ENCODE measurements around the gene FAM236B. TPM values are rescaled to one million over a fixed set of nuclear protein-coding genes. Genes with fewer than 3 reads are reported as not detected.

Gene FAM236B
- total RNA-seq, 1 experiment from 2014 or later, result not detected

Other genes starting within 250 kb of the FAM236B start
- gene HDAC8, start 209.8 kb downstream of the FAM236B start, total RNA-seq (2021), result 22.5 to 30.3 TPM (median 26.6 TPM) in 3 replicates
- 8.5 to 9.9 TPM (median 8.8 TPM) in 3 replicates for gene PHKA1, start 68.4 kb downstream of the FAM236B start, total RNA-seq (2021)
- 0.14 to 0.22 TPM (median 0.21 TPM) in 3 replicates for gene DMRTC1B, start 5.8 kb downstream of the FAM236B start, total RNA-seq (2021)
- not detected in 3 replicates for gene FAM236D, start 25.6 kb upstream of the FAM236B start, total RNA-seq (2021)
- gene FAM236C, start 130.0 kb upstream of the FAM236B start, total RNA-seq (2021), result not detected in 3 replicates
- not detected in 3 replicates for gene FAM236A, start 155.5 kb upstream of the FAM236B start, total RNA-seq (2021)
- 0.14 TPM in 2 of 3 replicates, not detected in the other for gene DMRTC1, start 161.2 kb upstream of the FAM236B start, total RNA-seq (2021)
- gene PABPC1L2B, start 220.3 kb upstream of the FAM236B start, total RNA-seq (2021), result 1.0 to 1.7 TPM (median 1.6 TPM) in 3 replicates

All from WTC11 (cell line).